Ureter (tissue), 1 donor: ENCODE data around the gene TEX261. TPM values are rescaled to one million over a fixed set of nuclear protein-coding genes. Genes with fewer than 3 reads are reported as not detected.

ENCODE experiments used
- DNase-seq: peaks from one replicate; pipeline ENCODE4 v3.0.0-alpha.2; 2020; ENCODE audit warnings: low spot score
- total RNA-seq: library from RNA; stranded (reverse); gene quantifications from one replicate; pipeline ENCODE4 v1.2.4, GENCODE V29; 2023
- donor health status: DM: yes; HTN: yes; CAD: no.

The TEX261 gene
- total RNA-seq, 1 donor from 2014 or later: 74.5 TPM

DNA sequence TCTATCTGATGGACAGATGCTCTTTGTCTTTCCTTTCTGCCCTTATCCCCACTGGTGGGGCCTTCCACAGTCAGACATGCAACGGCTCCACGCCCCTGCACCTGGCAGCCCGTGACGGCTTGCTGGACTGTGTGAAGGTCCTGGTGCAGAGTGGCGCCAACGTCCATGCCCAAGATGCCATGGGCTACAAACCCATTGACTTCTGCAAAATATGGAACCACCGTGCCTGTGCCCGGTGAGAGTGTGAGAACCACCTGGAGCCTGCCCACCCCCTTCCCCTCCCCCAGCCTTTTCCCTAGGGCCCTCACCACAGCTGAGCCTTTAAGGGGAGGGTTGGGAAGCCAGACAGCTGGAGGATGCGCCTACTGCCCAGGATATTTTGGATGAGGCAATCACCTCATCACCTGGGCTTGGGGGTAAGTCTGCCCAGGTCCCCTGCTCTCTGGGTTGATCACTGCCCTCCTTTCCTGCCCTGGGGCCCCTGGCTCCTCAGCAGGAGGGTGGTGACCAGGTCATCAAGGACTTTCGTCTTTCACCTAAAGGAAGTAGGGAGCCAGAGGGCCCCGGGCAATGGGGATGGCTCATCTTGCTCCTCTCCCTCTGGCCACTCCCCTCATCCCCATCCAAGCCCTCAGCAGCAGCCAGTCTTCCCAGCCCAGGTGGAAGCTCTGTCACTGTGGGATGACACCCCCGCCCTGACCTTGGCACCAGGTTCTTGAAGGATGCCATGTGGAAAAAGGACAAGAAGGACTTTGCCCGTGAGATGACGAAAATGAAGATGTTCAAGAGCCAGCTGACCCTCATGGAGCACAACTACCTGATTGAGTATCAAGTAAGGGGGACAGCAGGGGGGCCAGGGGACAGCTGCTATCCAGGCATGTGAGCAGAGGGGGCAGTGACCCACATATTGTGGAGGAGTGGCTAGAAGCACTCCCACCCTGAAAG is 12.5 kb downstream of the TEX261 start:
- DNase-seq: peak; percentile 41

DNA sequence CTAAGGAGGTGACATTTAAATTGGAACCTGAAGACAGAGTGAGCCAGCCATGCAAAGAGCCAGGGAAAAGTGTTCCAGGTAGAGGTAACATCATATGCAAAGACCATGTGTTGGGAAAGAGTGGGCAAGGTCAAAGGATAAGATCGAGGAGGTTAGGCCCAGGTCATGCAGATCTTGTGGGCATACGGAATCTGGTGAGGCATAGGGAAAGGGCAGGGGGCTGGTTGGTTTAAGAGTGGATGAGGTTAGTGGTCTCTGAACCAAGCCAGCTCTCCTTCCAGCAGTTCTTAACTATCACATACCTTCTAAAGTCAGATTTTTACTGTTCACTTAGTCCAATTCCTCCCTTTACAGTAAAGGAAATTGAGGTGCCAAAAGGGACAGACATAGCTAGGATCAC is 13.3 kb downstream of the TEX261 start:
- peak; percentile 12 for DNase-seq

DNA sequence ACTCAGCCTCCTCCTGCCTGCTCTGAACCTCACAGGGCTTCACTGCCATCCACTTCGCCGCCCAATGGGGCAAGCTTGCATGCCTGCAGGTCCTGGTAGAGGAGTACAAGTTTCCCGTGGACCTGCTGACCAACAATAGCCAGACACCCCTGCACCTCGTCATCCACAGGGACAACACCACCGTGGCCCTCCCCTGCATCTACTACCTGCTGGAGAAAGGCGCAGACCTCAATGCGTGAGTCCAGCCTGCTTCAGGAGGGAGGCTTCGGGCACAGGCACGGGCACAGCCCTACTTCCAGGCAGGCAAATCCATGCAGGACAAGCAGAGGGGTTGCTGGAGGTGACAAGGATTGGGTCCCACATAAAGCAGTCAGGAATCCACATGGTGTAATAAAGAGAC is 15.0 kb downstream of the TEX261 start:
- no peak for DNase-seq

DNA sequence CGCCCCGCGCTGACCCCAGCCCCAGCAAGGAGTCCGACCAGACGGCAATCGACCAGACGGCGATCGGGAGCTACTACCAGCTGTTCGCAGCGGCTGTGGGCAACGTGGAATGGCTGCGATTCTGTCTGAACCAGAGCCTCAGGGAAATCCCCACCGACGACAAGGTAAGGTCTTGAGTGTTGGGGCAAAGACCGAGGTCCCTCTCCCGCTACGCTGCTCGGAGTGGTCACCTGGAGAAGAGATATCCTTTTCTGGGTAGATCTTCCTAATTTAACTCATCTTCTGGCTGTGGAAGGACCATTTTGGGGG is 15.5 kb downstream of the TEX261 start:
- no peak for DNase-seq

DNA sequence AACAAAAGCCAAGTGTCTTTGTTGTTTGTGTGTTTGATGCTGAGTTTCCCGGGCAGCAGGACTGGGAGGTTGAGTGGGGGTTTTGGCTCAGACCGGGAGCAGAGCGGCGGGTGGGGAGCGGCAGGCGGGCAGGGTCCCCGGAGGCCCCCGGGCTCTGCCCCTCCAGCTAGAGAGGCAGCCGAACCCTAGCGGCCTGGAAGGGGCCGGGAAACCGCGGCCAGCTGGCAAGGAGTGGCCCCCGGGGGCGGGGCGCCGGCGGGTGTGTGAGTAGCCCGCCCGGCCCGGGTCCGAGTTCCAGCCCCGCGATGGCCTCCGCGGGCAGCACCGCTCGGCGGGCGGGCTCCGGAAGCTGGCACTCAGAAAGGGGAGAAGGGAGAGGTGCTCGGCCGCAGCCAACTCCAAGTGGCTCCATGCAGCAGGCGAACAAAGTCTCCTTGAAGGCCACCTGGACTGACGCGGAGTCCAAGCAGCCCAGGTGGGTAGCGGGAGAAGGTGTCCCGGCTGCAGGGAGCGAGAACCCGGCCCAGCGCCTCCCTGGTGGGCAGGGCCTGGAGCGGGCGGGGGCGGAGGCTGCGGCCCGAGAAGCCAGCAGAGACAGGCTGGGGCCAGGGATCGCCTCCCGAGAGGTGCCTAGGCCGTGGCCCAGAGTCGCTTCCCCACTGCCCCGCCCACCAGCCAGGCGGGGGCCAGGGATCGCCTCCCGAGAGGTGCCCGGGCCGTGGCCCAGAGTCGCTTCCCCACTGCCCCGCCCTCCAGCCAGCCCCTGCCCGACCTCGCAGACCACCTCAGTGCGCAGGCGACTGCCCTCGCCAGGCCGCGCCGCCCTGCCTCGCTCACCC is 16.1 kb downstream of the TEX261 start, which contains the start of gene ANKRD53:
Gene ANKRD53, plus strand, starts transcription at position 290 of the 839 bp plus-strand sequence. Its CDS starts 16 bp downstream, at position 306.
- no peak for DNase-seq

DNA sequence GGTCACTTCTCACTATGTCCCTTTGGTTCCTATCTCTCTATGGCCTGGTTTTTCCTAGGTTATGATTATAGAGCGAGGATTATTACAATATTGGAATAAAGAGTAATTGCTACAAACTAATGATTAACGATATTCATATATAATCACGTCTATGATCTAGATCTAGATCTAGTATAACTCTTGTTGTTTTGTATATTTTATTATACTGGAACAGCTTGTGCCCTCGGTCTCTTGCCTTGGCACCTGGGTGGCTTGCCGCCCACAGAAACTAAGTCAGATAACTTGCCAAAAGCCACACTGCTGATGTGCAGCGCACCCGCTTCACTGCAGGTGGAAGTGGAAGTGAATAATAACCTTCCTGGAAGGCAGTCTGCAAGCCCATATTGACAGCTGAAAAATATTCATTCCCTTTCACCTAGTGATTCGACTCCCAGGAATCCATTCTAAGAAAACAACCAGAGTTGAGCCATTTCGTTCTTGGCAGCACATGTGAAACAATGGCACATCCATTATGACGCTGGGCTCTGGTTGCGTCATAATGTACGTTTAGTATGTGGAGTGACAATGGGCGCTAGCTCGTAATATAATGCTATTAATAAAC is 17.0 kb downstream of the TEX261 start:
- DNase-seq: no peak

DNA sequence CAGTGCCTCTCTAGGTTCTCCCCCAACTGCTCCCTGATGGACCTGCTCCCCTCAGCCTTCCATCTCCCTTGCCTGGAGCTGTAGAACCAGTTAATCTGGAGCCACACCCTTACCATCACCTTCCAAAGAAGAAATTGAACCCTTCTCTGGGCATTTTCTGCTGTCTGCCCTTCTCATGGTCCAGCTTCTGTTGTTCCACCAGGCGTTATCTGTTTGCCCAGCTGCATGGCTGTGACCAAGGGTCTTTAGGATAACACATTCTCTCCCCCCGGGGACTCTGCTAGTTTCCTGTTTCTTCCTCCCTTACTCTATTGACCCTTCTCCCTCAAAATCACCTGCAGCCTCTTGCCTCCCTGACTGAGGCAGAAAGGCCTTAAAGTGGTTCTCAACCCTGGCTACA is 19.4 kb downstream of the TEX261 start:
- no peak for DNase-seq

DNA sequence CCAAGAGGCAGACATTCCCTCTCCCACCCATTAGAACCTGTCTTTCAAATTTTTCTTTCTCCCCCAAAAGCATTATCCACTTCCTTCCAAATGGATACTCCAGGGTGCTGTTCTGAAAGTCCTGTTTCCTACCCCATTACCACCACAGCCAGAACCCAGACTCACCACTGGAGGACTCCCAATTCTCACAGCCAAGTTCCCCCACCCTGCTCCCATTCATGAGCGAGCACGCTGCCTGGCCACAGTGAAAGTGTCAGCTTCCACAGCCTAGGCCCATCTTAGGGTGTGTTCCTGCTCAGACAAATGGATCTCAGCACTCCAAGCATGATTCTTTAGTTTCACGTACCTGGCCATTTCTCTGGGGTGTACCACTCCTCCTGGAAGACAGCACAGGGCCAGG is 20.1 kb downstream of the TEX261 start:
- no peak for DNase-seq

DNA sequence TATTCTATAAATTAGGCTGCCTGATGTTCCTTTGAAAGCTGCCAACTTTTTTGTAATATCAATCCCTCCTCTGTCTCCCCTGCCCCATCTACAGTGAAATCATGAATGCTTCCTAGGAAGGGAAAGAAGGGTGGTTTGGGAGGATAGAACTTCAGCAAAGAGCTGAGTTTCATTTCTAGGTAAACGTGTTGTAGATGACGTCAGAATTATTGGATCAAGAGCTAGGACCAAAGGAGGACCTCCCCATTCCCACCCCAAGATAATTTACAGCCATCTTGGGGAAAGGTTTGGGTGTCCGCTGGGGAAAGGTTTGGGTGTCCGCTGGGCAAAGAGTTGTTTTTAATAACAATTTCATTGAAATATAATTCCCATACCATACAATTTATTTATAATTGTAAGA is 27.5 kb downstream of the TEX261 start:
- no peak for DNase-seq

DNA sequence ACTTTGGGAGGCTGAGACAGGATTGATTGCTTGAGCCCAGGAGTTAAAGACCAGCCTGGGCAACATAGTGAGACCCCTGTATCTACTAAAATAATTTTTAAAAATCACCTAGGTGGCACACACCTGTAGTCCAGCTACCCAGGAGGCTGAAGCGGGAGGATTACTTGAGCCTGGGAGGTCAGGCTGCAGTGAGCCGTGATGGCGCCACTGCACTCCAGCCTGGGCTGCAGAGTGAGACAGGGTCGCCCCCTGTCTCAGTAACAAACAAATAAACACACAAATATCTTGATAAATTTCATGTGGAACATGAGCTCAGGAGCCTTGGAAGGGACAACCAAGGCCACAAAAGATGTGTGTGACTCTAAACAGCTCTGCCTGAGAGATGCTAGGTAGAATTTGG is 28.0 kb downstream of the TEX261 start:
- no peak for DNase-seq

DNA sequence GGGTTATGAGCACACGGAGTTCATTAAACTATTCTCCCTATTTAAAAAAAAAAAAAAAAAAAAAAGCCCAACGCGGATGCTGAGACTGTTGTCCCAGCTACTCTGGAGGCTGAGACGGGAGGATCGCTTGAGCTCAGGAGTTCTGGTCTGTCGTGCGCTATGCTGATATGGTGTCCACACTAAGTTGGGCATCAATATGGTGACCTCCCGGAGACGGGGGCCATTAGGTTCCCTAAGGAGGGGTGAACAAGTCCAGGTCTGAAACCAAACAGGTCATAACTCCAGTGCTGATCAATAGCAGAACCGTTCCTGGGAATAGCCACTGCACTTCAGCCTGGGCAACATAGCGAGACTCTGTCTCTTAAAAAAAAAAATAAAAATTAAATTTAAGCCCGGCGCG is 29.2 kb downstream of the TEX261 start:
- no peak for DNase-seq

DNA sequence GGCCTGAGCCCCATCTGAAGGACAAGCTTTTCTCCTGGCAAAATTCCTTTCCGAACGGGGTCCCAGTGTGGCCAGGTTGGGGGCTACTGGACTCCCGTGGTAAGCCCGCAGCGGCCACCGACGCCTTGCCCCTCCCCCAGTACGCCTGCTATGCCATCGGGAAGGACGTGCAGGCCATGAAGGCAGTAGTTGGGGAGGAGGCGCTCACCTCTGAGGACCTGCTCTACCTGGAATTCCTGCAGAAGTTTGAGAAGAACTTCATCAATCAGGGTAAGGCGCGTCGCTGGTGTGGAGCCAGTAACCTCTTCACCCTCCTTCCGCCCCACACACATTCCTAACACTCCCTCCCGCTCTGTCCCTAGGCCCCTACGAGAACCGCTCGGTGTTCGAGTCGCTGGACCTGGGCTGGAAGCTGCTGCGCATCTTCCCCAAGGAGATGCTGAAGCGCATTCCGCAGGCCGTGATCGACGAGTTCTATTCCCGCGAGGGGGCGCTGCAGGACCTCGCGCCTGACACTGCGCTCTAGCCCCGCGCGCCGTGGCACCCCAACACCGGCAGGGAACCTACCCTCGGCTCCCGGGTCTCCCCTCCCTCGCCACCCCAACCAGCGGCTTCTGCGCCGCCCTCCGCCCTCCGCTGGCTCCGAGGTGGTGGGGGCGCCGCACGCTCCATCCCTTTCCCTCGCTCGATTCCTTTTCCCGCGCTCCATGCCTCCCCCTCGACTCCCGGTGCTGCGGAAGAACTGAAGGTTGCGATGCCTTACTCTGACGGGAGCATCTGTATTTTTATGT is 29.9 kb downstream of the TEX261 start:
- peak; percentile 70 for DNase-seq

DNA sequence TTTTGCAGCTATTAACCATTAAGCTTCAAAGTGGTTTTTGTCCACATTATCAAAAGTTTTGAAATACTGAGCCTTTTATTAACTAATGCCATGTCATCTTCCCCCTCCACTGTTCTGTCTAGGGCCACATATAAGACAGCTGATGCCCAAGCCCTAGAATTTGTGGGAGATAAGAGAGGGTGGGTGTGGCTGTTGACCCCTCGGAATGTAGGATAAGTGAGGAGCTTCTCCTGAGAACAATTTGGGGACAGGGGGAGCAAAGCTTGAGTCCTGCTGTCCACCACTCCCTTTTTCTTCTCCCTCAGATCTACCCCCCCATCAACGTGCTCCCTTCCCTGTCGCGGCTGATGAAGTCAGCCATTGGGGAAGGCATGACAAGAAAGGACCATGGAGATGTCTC is 30.5 kb downstream of the TEX261 start:
- no peak for DNase-seq

DNA sequence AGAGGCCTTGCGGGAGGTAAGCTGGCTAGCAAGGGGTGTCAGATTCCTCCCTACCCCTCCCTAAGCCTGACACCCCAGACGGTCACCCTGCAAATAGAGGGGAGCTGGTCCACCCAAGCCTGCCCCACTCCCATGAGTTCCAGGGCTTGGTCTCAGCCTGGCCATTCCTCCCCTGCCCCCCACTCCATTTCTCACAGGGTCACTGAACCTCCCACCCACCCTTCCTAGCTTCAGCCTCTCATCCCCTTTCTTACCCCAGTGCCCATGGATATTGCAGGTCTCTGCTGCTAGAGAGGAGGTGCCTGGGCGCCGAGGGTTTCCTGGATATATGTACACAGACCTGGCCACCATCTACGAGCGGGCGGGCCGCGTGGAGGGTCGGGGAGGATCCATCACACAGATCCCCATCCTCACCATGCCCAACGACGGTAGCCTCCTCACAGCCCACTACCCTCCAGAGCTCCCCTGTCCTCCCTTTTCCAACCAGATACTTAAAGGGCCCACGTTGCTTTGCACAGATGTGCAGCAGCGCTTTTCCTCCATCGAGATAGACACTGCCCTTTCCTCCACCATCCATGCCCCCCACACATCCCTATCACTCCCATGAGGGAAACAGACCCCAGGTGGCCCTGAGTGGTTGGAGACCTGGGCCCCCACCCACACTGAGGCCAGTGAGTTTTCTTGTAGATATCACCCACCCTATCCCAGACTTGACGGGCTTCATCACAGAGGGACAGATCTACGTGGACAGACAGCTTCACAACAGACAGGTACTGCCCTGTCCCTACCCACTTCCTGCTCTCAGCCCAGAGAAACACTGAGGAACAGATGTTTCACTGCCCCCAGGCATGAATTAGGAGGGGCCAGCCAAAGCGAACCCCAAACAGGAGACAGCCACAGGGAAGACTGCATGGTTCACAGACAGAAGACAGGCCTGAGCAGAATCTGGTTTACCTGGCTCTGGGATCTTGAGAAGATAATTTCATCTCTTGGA is 31.5 kb downstream of the TEX261 start:
- DNase-seq: peak; percentile 39

DNA sequence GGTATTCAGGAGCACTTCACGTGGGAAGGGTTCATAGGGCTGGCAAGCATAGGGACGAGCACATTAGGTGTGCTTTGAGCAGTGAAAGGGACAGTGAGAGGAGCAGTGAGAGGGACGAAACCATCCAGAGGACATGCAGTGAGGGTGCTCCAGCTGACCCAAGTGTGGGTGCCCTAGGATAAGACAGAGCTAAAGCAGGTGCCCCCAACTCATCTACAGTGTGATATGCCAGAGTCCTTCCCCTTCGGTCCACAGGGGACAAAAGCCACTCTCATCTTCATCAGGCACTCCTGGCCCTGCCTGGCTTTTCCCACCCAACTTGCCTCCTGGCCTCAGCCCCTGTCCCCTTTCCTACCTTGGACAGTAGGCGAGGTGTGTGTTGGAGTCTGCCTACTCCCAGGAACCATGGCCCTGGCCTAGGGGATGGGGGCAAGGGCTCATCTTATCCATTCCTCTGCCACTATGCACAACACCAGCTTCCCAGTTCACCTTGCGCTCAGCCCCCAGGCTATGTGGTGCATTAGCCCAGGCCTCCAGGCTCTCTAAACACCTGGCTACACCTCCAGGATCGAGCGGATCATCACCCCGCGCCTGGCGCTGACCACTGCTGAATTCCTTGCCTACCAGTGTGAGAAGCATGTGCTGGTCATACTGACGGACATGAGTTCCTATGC is 32.3 kb downstream of the TEX261 start:
- peak; percentile 33 for DNase-seq

DNA sequence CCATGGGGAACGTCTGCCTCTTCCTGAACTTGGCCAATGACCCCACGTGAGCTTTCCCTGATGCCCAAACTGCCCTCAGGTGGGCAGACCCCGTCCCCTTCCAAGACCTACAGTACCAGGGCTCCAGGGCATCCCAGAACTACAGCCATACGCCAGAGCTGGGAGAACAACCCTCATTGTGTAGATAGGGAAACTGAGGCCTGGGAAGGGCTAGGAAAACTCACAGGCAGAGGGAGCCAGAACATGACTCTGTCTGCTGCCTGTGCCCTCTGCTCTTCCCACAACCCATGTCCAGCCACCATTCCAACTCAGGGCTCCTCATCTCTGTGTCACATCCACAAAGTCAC is 33.1 kb downstream of the TEX261 start:
- DNase-seq: peak; percentile 34

DNA sequence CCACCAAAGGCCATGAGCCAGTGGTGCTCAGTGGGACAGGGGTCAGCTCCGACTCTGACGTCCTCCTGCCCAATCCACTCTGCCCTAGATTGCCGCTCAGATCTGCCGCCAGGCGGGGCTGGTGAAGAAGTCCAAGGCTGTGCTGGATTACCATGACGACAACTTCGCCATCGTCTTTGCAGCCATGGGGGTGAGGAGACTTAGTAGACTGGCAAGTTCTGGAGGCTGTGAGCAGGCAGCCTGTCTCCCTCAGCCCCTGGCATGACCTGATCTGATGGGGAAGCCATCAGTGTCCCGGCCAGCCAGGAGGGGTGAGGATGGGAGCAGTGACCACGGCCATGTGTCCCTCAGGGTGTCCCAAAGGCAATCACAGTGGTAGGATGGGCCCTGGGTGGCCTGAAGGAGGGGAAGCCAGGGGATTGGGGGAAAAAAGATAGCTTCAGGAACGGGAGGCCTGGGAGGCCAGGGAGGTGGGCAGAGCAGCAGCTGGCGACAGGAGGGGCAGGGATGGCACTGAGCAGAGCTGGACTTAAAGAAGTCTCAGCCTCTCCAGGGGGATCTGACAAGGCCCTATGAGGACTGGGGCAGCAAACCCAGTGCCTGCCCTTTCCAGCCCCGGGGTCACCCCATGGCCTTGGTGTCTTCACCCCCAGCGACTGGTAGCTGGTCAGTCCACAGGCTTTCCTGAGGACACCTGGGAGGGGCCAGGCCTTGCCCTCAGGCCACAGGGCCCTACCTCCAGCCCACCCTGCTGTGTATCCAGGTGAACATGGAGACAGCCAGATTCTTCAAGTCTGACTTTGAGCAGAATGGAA is 33.6 kb downstream of the TEX261 start:
- peak; percentile 39 for DNase-seq

DNA sequence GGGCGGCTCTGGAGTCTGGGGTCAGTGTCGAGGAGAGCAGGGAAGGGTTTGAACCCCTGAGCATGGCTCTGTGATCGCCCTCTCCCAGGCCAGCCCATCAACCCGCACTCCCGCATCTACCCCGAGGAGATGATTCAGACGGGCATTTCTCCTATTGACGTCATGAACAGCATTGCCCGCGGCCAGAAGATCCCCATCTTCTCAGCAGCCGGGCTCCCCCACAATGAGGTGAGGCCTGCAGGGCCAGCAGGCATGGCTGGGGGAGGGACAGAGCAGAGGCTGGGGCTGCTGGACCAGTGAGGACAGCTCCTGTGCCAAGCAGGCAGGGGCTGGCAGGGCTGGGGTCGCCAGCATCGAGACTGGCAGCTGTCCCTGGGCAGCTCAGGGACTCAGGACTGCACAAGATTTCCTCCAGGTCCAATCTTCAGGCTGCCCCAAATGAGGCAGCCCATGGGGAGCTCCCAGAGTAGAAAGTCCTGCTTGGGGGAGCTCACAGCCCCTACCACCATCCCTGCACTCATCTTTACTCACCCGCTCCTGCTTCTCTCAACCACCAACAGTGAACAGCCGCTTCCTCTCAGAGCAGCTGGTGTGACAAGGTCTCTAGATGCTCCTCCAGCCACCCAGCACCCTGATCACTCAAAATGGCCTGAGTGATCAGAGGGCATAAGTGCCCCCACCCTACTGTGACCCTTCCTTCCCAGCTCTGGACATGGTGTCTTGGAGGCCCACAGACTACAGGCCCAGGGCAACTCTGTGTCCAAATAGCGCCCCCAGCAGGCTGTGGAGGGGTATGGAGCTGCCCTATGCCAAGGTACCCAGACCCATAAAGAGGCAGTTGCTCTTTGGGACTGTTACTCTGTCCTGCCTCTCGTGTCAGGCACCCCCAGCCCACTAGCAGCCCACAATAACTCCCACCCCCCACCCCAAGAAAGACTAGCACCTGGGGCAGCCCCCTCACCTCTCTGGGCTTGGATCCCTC is 34.5 kb downstream of the TEX261 start:
- DNase-seq: peak; percentile 22
